ENCODE data around the gene LYPD6B. TPM values are rescaled to one million over a fixed set of nuclear protein-coding genes. Genes with fewer than 3 reads are reported as not detected.
"Not testable (repeated sequence)": the region's sequence is repeated elsewhere in the genome, so short reads cannot be mapped to it uniquely, and the experiment has no call there.

Gene LYPD6B
- total RNA-seq, 2 experiments from 2014 or later = not detected

DNA sequence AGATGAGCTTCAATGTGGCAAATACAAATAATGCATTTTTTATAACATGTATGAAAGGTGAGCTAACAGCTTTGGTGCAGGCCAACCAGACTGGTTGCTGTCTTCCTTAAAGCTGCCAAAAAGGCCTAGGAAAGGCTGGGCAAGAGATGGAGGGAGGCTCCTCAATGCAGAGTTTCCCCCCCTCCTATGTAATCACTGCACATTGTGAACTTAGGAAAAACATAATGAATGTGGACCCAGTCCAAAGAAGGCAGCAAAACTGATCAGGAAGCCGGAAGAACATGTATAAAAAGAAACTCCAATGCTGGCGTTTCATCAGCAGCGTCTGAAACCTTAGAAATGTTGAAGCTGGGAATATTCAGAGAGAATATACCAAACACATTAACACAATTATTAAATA lies 207.7 kb downstream of the LYPD6B start:
- BruUV-seq (replicated peaks) = no TSS peak
- H4K20me1 ChIP-seq (ENCODE audit: insufficient read depth, low read length) = no peaks in the 10 kb centered on the region
- H3K27ac ChIP-seq (ENCODE audit: low read depth, low read length, poor library complexity, severe bottlenecking) = no peak overlapping the region
- no peak overlapping the region for H2AFZ ChIP-seq (ENCODE audit: low read length)
- TF ChIP-seq, protein P1, sequence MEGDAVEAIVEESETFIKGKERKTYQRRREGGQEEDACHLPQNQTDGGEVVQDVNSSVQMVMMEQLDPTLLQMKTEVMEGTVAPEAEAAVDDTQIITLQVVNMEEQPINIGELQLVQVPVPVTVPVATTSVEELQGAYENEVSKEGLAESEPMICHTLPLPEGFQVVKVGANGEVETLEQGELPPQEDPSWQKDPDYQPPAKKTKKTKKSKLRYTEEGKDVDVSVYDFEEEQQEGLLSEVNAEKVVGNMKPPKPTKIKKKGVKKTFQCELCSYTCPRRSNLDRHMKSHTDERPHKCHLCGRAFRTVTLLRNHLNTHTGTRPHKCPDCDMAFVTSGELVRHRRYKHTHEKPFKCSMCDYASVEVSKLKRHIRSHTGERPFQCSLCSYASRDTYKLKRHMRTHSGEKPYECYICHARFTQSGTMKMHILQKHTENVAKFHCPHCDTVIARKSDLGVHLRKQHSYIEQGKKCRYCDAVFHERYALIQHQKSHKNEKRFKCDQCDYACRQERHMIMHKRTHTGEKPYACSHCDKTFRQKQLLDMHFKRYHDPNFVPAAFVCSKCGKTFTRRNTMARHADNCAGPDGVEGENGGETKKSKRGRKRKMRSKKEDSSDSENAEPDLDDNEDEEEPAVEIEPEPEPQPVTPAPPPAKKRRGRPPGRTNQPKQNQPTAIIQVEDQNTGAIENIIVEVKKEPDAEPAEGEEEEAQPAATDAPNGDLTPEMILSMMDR (conservative IDR thresholded peaks at IDR 0.05; ENCODE audit: low read length) = no peak
- no peak for TF ChIP-seq EZH2phosphoT487 (IDR thresholded peaks at IDR 0.05; ENCODE audit: borderline replicate concordance, low read depth, low read length)
- no peak overlapping the region for H3K4me2 ChIP-seq (ENCODE audit: low read length)
- H3K4me1 ChIP-seq (ENCODE audit: insufficient read depth, low read length, poor library complexity, severe bottlenecking) = no peaks in the 10 kb centered on the region
- ChIA-PET POLR2A (interaction anchor here (0.7 to 1.2 kb wide), 5 partner anchors 13 to 163 kb away, joined by 3 to 6 read pairs (median 4); no protein-coding TSS in a partner anchor), CTCF (ENCODE audit: unreplicated experiment) (no interaction called here)
- no peaks in the 10 kb centered on the region for H3K9me3 ChIP-seq (ENCODE audit: low read length)
- no peaks in the 10 kb centered on the region for H3K79me2 ChIP-seq (ENCODE audit: insufficient read depth, low read depth, low read length)
- no peak overlapping the region for H3K4me3 ChIP-seq (ENCODE audit: low read depth, low read length, poor library complexity, severe bottlenecking)
- no peaks in the 10 kb centered on the region for H3K9me2 ChIP-seq (ENCODE audit: insufficient read depth, low read length)
- H3K36me3 ChIP-seq (ENCODE audit: insufficient read depth, low read length) = no peaks in the 10 kb centered on the region
- intact Hi-C loops (cut with micrococcal nuclease; ENCODE audit: unreplicated experiment) = no loop called here
- no peak for DNase-seq (ENCODE audit: low spot score)

DNA sequence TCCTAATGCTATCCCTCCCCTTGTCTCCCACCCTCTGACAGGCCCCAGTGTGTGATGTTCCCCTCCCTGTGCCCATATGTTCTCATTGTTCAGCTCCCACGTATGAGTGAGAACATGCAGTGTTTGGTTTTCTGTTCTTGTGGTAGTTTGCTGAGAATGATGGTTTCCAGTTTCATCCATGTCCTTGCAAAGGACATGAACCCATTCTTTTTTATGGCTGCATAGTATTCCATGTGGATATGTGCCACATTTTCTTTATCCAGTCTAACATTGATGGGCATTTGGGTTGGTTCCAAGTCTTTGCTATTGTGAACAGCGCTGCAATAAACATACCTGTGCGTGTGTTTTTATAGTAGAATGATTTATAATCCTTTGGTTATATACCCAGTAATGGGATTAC lies 212.9 kb downstream of the LYPD6B start:
- H3K27ac ChIP-seq (ENCODE audit: low read depth, low read length, poor library complexity, severe bottlenecking); H3K4me1 ChIP-seq (ENCODE audit: insufficient read depth, low read length, poor library complexity, severe bottlenecking); DNase-seq (ENCODE audit: low spot score); H3K4me2 ChIP-seq (ENCODE audit: low read length); POLR2A ChIA-PET; H3K36me3 ChIP-seq (ENCODE audit: insufficient read depth, low read length); H3K9me2 ChIP-seq (ENCODE audit: insufficient read depth, low read length); H3K9me3 ChIP-seq (ENCODE audit: low read length); H2AFZ ChIP-seq (ENCODE audit: low read length); H3K79me2 ChIP-seq (ENCODE audit: insufficient read depth, low read depth, low read length); H4K20me1 ChIP-seq (ENCODE audit: insufficient read depth, low read length); H3K4me3 ChIP-seq (ENCODE audit: low read depth, low read length, poor library complexity, severe bottlenecking); CTCF ChIA-PET (ENCODE audit: unreplicated experiment); intact Hi-C loops (cut with micrococcal nuclease; ENCODE audit: unreplicated experiment); BruUV-seq (replicated peaks): not testable (repeated sequence)

DNA sequence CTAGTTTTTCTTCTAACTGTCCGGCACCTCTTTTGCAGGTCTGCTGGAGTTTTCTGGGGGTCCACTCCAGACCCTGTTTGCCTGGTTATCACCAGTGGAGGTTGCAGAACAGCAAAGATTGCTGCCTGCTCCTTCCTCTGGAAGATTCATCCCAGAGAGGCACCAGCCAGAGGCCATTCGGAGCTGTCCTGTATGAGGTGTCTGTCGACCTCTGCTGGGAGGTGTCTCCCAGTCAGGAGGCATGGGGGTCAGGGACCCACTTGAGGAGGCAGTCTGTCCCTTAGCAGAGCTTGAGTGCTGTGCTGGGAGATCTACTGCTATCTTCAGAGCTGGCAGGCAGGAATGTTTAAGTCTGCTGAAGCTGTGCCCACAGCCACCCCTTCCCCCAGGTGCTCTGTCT lies 218.4 kb downstream of the LYPD6B start:
- H3K4me1 ChIP-seq (ENCODE audit: insufficient read depth, low read length, poor library complexity, severe bottlenecking); H3K4me2 ChIP-seq (ENCODE audit: low read length); CTCF ChIA-PET (ENCODE audit: unreplicated experiment); POLR2A ChIA-PET; DNase-seq (ENCODE audit: low spot score); H3K9me2 ChIP-seq (ENCODE audit: insufficient read depth, low read length); H4K20me1 ChIP-seq (ENCODE audit: insufficient read depth, low read length); intact Hi-C loops (cut with micrococcal nuclease; ENCODE audit: unreplicated experiment); H2AFZ ChIP-seq (ENCODE audit: low read length); H3K4me3 ChIP-seq (ENCODE audit: low read depth, low read length, poor library complexity, severe bottlenecking); BruUV-seq (replicated peaks); H3K27ac ChIP-seq (ENCODE audit: low read depth, low read length, poor library complexity, severe bottlenecking); H3K9me3 ChIP-seq (ENCODE audit: low read length); H3K79me2 ChIP-seq (ENCODE audit: insufficient read depth, low read depth, low read length); H3K36me3 ChIP-seq (ENCODE audit: insufficient read depth, low read length): not testable (repeated sequence)

DNA sequence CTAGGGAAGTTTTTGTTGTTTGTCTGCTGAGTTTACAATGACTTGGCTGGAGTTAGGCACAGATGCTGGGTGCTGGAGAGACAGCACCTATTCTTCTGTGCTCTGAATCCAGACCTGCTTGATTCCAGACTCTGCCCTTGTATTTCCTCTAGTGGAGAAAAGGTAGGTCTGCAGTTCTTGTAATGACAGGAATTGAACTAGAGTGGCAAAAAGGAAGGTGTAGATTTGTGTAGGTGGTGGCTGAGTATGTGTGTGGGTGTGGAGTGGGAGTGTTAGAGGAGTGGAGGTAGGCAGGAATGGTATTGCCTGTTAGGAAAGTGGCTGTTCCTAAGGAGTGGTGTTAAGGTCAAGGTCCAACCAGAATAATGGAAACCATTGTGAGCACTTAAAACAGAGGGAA lies 220.0 kb downstream of the LYPD6B start:
- ChIA-PET POLR2A (no interaction called here), CTCF (ENCODE audit: unreplicated experiment) (no interaction called here)
- no peaks in the 10 kb centered on the region for H4K20me1 ChIP-seq (ENCODE audit: insufficient read depth, low read length)
- H3K4me3 ChIP-seq (ENCODE audit: low read depth, low read length, poor library complexity, severe bottlenecking) = no peak overlapping the region
- no peak overlapping the region for H2AFZ ChIP-seq (ENCODE audit: low read length)
- DNase-seq (ENCODE audit: low spot score) = no peak
- intact Hi-C loops (cut with micrococcal nuclease; ENCODE audit: unreplicated experiment) = no loop called here
- H3K79me2 ChIP-seq (ENCODE audit: insufficient read depth, low read depth, low read length) = no peaks in the 10 kb centered on the region
- H3K27ac ChIP-seq (ENCODE audit: low read depth, low read length, poor library complexity, severe bottlenecking) = no peak overlapping the region
- H3K9me3 ChIP-seq (ENCODE audit: low read length) = no peaks in the 10 kb centered on the region
- TF ChIP-seq EZH2phosphoT487 (IDR thresholded peaks at IDR 0.05; ENCODE audit: borderline replicate concordance, low read depth, low read length) = no peak
- TF ChIP-seq, protein P1 (conservative IDR thresholded peaks at IDR 0.05; ENCODE audit: low read length) = no peak
- H3K36me3 ChIP-seq (ENCODE audit: insufficient read depth, low read length) = no peaks in the 10 kb centered on the region
- no TSS peak for BruUV-seq (replicated peaks)
- no peaks in the 10 kb centered on the region for H3K4me1 ChIP-seq (ENCODE audit: insufficient read depth, low read length, poor library complexity, severe bottlenecking)
- H3K4me2 ChIP-seq (ENCODE audit: low read length) = no peak overlapping the region
- no peaks in the 10 kb centered on the region for H3K9me2 ChIP-seq (ENCODE audit: insufficient read depth, low read length)
